DND-41 (cell line): ENCODE data around the gene ANTXR2.

Experiments used
- EZH2 ChIP-seq: IDR thresholded peaks from 3 replicates; pipeline ENCODE4 v1.6.1; 2012; ENCODE audit warnings: borderline replicate concordance, low read depth, mild to moderate bottlenecking, moderate library complexity, low read length, inconsistent platforms; ENCODE audit not compliant: severe bottlenecking
- TF ChIP-seq, protein P1 (sequence below): IDR thresholded peaks from 2 replicates; pipeline ENCODE4 v1.5.1; 2012; ENCODE audit warnings: borderline replicate concordance, low read length, moderate library complexity, mild to moderate bottlenecking; ENCODE audit not compliant: poor library complexity, severe bottlenecking; ENCODE audit errors: extremely low read depth

DNA sequence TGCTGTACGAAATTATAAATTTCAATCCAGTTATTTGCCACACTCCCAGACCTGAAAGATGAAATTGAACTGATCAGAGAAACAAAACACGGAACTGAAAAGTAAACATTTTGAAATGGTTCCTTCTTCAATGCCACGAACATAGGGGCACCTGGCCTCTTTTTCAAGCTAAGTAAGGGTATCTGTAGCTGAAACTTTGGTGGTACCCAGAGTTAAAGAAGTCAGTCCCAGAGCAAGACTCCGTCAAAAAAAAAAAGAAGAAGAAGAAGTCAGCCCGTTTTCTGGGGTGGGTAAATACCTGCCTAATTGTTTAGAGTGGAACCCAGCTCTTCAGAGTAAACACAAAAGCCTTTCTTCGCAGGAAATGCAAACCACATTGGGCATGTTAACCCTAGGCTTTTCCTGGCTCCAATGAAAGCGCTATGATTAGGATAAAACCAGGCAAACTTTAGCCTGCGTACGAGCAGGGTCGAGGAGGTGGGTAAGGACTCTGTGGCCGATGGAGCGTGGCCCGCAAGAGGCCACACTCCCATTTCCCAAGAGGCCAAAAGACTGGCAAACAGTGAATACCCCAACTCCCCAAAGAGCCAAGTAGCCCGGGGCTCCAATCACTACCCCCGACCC, 1.3 kb downstream of the ANTXR2 start:
- no peak for TF ChIP-seq EZH2
- TF ChIP-seq, protein P1, sequence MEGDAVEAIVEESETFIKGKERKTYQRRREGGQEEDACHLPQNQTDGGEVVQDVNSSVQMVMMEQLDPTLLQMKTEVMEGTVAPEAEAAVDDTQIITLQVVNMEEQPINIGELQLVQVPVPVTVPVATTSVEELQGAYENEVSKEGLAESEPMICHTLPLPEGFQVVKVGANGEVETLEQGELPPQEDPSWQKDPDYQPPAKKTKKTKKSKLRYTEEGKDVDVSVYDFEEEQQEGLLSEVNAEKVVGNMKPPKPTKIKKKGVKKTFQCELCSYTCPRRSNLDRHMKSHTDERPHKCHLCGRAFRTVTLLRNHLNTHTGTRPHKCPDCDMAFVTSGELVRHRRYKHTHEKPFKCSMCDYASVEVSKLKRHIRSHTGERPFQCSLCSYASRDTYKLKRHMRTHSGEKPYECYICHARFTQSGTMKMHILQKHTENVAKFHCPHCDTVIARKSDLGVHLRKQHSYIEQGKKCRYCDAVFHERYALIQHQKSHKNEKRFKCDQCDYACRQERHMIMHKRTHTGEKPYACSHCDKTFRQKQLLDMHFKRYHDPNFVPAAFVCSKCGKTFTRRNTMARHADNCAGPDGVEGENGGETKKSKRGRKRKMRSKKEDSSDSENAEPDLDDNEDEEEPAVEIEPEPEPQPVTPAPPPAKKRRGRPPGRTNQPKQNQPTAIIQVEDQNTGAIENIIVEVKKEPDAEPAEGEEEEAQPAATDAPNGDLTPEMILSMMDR: no peak
